AG09309 (cell line): Measurements from ENCODE around the gene NFKBIA.
"Not testable (repeated sequence)": the region's sequence is repeated elsewhere in the genome, so short reads cannot be mapped to it uniquely, and the experiment has no call there.

Experiments used
- DNase-seq: peaks from one replicate; pipeline ENCODE4 v3.0.0-alpha.2; 2010; ENCODE audit warnings: low read depth
- H3K4me3 ChIP-seq: 2 replicates; pipeline ENCODE4 v1.5.1; 2011; ENCODE audit warnings: mild to moderate bottlenecking, low read depth, low read length, moderate library complexity; ENCODE audit not compliant: control insufficient read depth
- TF ChIP-seq, protein P1 (sequence below): IDR thresholded peaks from 2 replicates; pipeline ENCODE4 v1.5.1; 2011; ENCODE audit warnings: mild to moderate bottlenecking, low read depth, low read length, inconsistent platforms; ENCODE audit not compliant: insufficient read depth, control insufficient read depth; ENCODE audit errors: missing control alignments

NFKBIA gene

DNA sequence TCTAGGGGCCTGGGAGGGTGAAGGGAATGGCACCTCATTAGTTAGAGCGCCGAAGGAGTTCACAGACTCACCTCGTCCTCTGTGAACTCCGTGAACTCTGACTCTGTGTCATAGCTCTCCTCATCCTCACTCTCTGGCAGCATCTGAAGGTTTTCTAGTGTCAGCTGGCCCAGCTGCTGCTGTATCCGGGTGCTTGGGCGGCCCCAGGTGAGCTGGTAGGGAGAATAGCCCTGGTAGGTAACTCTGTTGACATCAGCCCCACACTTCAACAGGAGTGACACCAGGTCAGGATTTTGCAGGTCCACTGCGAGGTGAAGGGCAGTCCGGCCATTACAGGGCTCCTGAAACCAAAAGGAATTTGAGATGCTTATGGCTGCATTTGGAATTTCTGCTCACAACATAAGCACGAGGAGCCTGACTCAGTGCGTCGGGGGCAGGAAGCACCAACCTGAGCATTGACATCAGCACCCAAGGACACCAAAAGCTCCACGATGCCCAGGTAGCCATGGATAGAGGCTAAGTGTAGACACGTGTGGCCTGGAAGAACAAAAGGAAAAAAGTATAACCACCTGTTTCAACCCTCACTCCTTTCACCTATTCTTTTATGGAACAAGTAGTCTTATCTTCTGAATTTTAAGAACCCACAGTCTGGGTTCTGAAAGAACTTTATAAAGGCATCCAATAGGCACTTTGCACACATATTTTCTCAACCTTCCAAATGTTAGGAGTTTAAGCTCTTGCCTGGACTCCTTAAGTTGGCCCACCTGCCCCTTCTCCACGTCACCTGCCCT is 2.0 kb downstream of the NFKBIA start:
- TF ChIP-seq, protein P1, sequence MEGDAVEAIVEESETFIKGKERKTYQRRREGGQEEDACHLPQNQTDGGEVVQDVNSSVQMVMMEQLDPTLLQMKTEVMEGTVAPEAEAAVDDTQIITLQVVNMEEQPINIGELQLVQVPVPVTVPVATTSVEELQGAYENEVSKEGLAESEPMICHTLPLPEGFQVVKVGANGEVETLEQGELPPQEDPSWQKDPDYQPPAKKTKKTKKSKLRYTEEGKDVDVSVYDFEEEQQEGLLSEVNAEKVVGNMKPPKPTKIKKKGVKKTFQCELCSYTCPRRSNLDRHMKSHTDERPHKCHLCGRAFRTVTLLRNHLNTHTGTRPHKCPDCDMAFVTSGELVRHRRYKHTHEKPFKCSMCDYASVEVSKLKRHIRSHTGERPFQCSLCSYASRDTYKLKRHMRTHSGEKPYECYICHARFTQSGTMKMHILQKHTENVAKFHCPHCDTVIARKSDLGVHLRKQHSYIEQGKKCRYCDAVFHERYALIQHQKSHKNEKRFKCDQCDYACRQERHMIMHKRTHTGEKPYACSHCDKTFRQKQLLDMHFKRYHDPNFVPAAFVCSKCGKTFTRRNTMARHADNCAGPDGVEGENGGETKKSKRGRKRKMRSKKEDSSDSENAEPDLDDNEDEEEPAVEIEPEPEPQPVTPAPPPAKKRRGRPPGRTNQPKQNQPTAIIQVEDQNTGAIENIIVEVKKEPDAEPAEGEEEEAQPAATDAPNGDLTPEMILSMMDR, result no peak
- no peak for DNase-seq
- H3K4me3 ChIP-seq, result peak overlapping the region; percentile 48

DNA sequence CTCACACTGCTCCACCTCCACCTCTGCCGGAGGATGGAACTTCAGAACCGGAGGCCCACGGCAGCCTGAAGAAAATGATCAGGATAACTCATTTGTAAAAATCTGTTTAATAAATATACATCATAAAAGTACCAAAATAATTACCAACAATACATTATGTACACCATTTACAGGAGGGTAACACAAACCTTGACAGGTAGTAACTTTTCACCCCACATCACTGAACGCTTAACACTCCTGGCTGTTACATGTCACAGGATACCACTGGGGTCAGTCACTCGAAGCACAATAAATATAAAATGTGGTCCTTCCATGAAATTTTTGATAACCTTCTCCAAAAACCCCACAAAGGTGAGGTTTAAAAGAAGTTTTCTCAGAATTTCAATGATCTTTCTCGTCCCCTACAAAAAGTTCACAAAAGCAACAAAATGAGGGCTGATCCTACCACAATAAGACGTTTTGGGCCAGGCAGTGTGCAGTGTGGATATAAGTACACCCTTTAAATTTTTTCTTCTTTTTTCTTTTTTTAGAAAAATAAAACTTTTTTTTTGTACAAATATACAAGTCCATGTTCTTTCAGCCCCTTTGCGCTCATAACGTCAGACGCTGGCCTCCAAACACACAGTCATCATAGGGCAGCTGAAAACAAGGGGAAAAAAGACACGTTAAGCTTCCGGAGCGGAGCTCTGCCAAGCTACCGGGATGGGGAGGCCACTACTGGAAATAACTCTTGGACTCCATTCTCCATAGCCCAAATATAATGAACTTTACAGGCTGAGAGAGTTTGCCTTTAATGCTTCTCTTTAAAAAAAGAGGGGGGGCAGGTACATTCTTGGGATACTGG is 2.9 kb downstream of the NFKBIA start:
- TF ChIP-seq, protein P1, result no peak

DNA sequence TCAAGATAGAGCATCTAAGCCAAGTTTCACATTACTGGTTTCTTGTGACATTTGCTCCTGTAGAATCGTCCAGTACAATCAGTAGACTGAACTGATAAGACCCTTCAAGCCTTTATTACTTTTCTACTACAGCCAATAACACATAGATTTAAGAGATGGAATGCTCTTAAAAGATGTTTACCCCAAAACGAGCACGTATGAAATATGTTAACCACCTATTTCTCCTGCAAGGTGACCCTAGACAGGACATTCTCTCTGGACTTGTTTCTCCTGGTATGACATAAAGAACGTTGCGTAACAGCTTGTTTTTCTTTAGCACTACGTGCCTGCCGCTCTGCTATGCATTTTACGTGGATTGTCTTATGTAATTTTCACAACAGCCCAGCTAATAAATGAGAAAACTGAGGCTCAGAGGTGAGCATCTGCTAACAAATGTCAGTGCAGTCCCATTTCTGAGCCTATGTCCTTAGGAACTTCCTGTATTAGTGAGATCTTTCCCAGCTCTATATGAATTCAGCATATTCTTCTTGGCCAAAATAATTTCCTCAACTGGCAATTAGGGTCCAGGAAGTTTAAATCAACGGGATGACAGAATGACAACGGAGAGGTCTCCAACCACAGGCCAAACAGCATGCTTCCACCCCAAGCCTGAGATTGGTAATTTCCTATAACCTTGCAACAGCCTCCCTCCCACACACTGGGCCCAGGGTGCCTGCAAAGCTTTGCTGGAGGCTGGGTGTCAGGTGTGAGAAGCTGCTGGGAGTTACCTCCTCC is 3.7 kb downstream of the NFKBIA start:
- no peak overlapping the region for H3K4me3 ChIP-seq
- TF ChIP-seq, protein P1, result no peak
- DNase-seq, result no peak

More for the DNA sequence above, 2.9 kb downstream of the NFKBIA start:
- peak overlapping the region; percentile 48 for H3K4me3 ChIP-seq
- no peak for DNase-seq

DNA sequence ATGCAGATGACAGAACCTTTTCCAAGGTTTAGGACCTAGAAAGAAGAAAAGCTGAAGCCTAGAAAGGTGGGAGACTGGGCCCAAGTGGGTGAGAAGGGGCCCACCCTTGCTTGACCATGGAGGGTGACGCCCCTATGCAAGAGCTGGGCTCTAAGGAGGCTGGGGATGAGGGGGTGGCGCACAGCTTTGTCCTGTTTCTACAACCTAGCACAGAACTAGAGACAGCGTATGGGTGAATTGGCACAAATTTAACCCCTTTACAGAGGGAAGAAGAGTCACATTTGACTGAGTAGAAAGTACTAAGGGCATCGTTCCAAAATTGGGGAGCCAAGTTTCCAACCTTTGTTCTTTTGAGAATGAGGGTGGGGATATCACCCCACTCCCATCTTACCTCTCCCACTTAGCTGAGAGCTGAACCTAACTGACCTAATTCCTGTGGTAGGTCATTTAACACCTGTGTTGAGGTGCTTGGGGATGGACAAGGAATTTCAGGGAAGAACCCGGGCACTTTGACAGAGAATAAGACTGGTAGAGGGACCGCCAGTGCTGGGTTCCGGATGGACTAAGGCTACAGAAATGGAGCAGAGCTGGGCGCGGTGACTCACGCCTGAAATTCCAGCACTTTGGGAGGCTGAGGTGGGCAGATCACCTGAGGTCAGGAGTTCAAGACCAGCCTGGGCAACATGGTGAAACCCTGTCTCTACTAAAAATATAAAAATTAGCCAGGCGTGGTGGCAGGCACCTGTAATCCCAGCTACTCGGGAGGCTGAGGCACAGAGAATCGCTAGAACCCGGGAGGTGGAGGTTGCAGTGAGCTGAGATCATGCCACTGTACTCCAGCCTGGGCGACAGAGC is 5.2 kb downstream of the NFKBIA start:
- no peak for DNase-seq
- TF ChIP-seq, protein P1, result no peak
- H3K4me3 ChIP-seq, result no peak overlapping the region

DNA sequence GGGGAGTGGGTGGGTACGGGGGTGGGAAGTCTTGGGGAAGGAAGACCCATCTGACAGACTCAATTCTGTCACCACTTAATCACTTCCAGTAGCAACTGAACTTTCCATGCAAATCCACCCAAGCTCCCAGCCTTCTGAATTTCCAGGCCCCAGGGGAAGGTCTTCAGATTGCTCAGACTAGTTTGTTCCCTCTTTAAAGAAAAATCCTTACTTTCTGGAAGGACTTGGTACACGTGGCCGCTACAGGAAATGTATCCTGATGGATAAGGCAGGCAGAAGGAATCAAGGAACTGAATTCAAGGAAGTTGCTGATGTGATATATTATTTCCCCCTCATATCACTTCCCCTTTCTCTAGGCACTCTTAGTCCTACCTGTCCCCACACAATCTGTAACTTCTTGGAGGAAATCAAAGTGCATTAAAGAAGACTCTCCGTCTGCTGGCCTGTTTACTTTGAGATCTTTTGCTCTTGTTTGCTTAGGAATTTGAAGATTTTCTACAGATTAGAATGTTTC is 6.4 kb downstream of the NFKBIA start:
- no peak overlapping the region for H3K4me3 ChIP-seq
- TF ChIP-seq, protein P1, result no peak
- DNase-seq, result no peak

DNA sequence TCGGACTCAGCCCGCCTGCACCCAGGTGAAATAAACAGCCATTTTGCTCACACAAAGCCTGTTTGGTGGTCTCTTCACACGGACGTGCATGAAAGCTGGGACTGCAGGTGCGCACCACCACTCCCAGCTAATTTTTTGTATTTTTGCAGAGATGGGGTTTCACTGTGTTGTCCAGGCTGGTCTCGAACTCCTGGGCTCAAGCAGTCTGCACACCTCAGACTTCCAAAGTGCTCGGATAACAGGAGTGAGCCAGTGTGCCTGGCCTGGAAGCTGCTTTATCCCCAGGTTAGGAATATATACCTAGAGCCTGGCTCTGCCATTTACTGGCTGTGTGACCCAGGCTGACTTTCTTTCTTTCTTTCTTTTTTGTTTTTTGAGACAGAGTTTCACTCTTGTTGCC is 7.9 kb downstream of the NFKBIA start:
- not testable (repeated sequence) for H3K4me3 ChIP-seq

More for the DNA sequence above, 7.9 kb downstream of the NFKBIA start:
- not testable (repeated sequence) for DNase-seq
